T-helper 17 cell (primary cell): ENCODE data around the gene HDAC4. TPM values are rescaled to one million over a fixed set of nuclear protein-coding genes. Genes with fewer than 3 reads are reported as not detected.

Experiments
- ATAC-seq: fragments of 150-1000 bp; cut with Tn5 transposase; 2 replicates; pipeline ENCODE4 v1.10.0; 2021; ENCODE audit warnings: mild to moderate bottlenecking, moderate library complexity
- DNase-seq, 3 donors: peaks; one replicate each; pipeline versions ENCODE4 v3.0.0 to v3.0.0-alpha.2; 2020 to 2021
- H3K9me3 ChIP-seq: one replicate; pipeline ENCODE4 v1.7.0; 2013; ENCODE audit warnings: low read length, mild to moderate bottlenecking; ENCODE audit not compliant: control insufficient read depth, poor library complexity, severe bottlenecking
- H3K27ac Mint-ChIP-seq: one replicate; pipeline ENCODE4 v1.8.0; 2022; ENCODE audit warnings: mild to moderate bottlenecking, moderate library complexity, mixed read lengths
- H3K27me3 Mint-ChIP-seq: one replicate; pipeline ENCODE4 v1.8.0; 2022; ENCODE audit warnings: mixed read lengths
- H3K36me3 Mint-ChIP-seq: one replicate; pipeline ENCODE4 v1.8.0; 2022; ENCODE audit warnings: low read depth, mixed read lengths
- H3K4me1 Mint-ChIP-seq: one replicate; pipeline ENCODE4 v1.8.0; 2022; ENCODE audit warnings: mild to moderate bottlenecking, mixed read lengths
- H3K4me3 Mint-ChIP-seq: one replicate; pipeline ENCODE4 v1.8.0; 2022; ENCODE audit warnings: mild to moderate bottlenecking, moderate library complexity, mixed read lengths
- total RNA-seq, 4 donors: library from RNA in 2 of 4; stranded (reverse) in 2 of 4; gene quantifications; one replicate each; pipeline ENCODE4 v1.2.3 and lab custom pipeline; 2022 to 2026

Gene HDAC4
- total RNA-seq, 2 donors from 2014 or later = 78.9 to 79.0 TPM

DNA sequence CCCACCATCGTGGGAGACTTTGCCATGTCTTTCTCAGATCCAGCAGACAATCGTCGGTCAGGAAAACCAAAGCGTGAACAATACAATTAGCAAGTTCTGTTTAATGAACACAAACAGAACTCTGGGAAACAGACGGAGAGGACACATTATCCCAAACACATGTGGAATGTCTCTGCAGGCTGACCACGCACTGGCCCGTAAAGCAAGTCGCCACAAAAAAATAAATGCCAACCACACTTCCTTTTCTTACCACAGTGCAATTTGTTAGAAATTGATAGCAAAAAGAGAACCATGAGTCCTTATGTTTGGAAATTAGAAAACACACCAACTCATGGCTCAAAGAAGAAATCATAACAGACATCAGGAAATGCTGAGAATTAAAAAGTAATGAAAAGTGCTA is 342.1 kb downstream of the HDAC4 start:
- no peaks in the 10 kb centered on the region for H3K9me3 ChIP-seq
- Mint-ChIP-seq H3K27me3 (no peaks in the 10 kb centered on the region), H3K27ac (no peak overlapping the region), H3K4me3 (no peak overlapping the region), H3K36me3 (peaks cover 17% of the 10 kb centered on the region), H3K4me1 (peaks cover 8% of the 10 kb centered on the region)
- ATAC-seq = no peak
- no peak for DNase-seq

DNA sequence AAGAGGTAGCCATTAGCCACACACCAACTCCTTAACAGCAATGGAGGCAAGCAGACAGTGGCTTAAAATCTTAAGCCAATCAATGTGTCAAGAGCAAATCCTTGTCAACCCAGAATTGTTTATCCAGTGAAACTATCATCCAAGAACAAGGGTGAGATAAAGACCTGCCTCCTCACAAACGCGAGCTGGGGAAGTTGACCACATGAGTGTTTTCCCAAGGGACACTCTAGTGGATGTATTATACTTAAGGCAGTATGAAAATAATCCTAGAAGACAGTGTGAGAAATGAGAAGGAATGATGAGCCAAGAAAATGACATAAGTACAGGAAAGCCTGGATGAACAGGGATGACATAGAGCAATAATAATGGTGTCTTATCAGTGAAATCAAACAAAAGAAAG is 343.3 kb downstream of the HDAC4 start:
- no peaks in the 10 kb centered on the region for H3K9me3 ChIP-seq
- ATAC-seq (no peak), DNase-seq (no peak)
- H3K27me3 Mint-ChIP-seq = no peaks in the 10 kb centered on the region
- peaks cover 21% of the 10 kb centered on the region for H3K36me3 Mint-ChIP-seq
- H3K27ac Mint-ChIP-seq = no peak overlapping the region
- H3K4me3 Mint-ChIP-seq = no peak overlapping the region
- H3K4me1 Mint-ChIP-seq = peaks cover 13% of the 10 kb centered on the region

DNA sequence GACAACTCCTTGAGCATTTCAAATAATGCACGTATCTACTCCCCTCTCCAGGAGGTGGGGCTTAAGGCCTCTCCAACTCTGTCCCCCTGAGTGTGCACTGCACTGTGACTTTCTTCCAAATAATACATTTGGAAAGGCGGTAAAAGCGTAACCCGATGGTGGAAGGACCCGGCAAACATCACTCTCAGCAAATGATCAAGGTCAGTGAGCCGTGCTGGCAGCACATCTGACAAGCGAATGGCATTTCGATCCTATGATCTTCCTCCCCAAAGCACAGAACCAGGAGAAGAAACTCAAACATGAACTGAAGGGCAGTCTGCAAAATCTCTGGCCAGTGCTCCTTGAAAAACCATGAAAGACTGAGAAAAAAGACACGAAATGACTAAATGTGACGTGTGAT is 344.2 kb downstream of the HDAC4 start:
- peaks cover 13% of the 10 kb centered on the region for H3K4me1 Mint-ChIP-seq
- no peak overlapping the region for H3K27ac Mint-ChIP-seq
- H3K9me3 ChIP-seq = no peaks in the 10 kb centered on the region
- peaks cover 21% of the 10 kb centered on the region for H3K36me3 Mint-ChIP-seq
- DNase-seq (no peak), ATAC-seq (no peak)
- H3K4me3 Mint-ChIP-seq = no peak overlapping the region
- no peaks in the 10 kb centered on the region for H3K27me3 Mint-ChIP-seq

DNA sequence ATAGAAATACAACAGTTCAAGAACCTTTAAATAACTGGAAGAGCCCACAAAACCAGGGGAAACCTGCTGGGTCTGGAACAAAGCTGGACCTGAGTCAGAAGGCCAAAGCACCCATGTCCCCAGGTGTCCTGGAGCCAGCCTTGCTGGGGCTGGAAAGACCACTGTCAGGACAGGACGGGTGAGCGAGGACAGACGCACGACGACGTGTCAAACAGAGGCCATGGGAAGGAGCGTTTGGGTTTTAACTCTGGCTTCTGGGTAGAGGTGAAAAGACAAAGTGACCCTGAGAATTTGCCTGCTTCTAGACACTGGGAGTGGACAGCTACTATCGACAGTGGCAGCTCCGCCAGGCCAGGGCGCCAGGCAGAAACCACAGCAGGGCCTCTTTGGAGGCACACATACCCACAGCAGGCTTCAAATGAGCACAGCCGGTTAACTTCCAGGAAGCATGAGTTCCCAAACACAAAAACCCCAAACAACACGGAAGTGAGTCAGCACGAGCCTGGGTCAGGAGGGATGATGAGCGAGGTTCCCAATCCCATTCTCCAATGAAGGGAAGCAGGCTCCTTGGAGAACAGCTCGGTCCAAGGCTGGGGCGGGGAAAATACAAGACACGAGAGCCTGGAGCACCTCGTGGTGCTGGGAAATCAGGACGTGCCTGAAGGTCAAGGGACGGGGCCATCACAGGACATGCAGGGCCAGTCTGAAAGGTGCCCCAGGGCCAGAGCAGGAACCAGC is 344.9 kb downstream of the HDAC4 start:
- Mint-ChIP-seq H3K27ac (peak overlapping the region; percentile 74), H3K27me3 (no peaks in the 10 kb centered on the region), H3K4me1 (peaks cover 9% of the 10 kb centered on the region), H3K36me3 (peaks cover 16% of the 10 kb centered on the region), H3K4me3 (no peak overlapping the region)
- no peak for ATAC-seq
- no peaks in the 10 kb centered on the region for H3K9me3 ChIP-seq
- no peak for DNase-seq

DNA sequence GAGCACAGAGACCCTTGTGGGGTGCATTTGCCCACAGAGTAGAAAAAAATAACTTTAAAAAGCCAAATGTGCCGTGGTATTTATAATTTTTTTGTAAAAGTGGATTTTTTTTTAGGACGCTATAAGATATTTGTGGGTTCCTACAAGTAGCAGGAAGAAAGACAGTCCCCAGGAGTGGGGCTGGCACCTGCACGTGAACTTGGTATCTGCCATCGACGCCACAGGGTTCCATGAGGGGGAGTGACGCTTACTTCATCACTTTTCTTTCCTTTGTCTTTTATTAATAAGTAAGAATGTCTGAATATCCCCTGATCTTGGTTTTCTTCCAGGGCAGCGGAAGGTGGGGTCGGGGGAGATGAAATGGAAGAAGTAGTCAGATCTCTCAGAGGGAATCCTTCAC is 345.9 kb downstream of the HDAC4 start:
- no peaks in the 10 kb centered on the region for H3K9me3 ChIP-seq
- ATAC-seq (no peak), DNase-seq (no peak)
- H3K27ac Mint-ChIP-seq = peak overlapping the region; percentile 74
- peaks cover 8% of the 10 kb centered on the region for H3K4me1 Mint-ChIP-seq
- H3K36me3 Mint-ChIP-seq = peaks cover 14% of the 10 kb centered on the region
- no peak overlapping the region for H3K4me3 Mint-ChIP-seq
- H3K27me3 Mint-ChIP-seq = no peaks in the 10 kb centered on the region

DNA sequence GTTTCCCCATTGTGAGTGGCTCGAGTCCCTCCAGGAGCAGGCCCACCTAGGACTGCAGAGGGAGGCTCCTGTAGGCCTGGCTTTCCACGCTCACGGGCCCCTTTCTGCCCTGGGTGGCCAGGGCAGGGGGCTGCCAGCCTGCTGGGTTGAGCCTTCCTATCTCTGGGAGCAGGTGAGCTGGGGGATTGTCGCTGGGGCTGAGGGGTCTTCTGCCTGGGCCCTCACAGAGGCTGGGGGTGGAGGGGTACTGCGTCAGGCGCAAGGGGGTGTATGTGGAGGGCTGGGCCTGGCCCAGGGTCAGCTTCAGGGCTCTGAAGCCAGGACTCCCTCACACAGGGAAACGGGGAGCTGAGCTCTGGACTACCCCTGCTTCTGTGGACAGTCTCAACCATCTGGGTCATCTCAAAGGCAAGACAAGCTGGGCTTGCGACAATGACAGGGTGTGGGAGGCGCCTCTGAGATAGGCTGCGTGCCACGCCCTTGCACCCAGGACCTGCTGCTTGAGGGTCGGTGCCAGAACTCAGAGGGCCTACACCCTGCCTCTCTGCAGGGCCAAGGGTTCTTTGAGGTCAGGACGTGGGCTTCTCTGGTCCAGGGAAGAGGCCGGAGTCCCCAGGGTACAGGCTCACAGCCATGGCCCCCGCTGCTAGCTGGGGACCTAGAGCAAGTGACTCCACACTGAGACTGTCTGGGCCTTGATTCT is 346.9 kb downstream of the HDAC4 start:
- no peak overlapping the region for H3K27ac Mint-ChIP-seq
- peaks cover 8% of the 10 kb centered on the region for H3K4me1 Mint-ChIP-seq
- no peak for ATAC-seq
- no peak for DNase-seq
- peaks cover 14% of the 10 kb centered on the region for H3K36me3 Mint-ChIP-seq
- no peaks in the 10 kb centered on the region for H3K27me3 Mint-ChIP-seq
- no peaks in the 10 kb centered on the region for H3K9me3 ChIP-seq
- H3K4me3 Mint-ChIP-seq = no peak overlapping the region

DNA sequence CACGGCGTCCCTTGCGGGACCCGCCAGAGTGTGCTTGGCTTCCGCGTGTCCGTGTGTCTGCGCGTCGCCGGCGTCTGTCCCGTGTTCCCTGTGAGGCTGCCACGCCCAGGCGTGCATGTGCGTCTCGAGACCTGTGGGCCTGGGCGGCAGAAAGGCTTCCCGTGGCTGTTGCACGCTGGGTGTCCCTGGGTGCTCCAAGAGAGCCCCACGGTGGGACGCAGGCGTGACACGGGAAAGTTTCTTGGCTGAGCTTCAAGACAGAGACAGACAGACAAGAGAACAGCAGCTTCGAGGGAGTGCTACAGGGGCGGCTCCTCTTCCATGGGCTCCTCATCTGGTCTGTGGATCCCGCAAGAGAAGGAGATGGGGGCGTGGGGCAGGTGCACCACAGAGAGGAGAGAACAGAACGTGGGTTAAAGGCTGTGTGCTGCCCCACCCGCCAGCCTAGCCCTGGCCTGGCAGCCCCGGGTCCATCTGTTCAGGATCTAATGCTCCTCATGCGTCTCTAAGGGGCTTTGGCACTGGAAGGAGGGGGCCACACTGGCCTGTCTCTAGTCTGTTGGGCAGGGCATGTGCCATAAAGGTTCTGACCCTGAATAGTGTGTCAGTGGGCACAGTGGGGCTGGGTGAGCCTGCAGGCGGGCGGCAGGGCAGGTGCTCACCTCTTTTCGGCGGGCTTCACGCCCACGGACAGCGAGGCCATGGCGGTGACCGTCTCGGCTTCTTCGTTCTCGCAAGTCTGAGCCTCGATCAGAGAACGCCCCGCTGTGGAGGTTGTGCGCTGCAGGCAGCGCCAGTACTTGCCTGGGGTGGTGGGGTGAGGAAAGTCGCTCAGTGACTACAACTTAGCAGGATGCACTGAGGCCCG is 347.8 kb downstream of the HDAC4 start:
- no peak for ATAC-seq
- no peaks in the 10 kb centered on the region for H3K9me3 ChIP-seq
- peaks cover 10% of the 10 kb centered on the region for H3K4me1 Mint-ChIP-seq
- no peak for DNase-seq
- H3K27ac Mint-ChIP-seq = no peak overlapping the region
- peaks cover 14% of the 10 kb centered on the region for H3K36me3 Mint-ChIP-seq
- H3K27me3 Mint-ChIP-seq = no peaks in the 10 kb centered on the region
- no peak overlapping the region for H3K4me3 Mint-ChIP-seq

DNA sequence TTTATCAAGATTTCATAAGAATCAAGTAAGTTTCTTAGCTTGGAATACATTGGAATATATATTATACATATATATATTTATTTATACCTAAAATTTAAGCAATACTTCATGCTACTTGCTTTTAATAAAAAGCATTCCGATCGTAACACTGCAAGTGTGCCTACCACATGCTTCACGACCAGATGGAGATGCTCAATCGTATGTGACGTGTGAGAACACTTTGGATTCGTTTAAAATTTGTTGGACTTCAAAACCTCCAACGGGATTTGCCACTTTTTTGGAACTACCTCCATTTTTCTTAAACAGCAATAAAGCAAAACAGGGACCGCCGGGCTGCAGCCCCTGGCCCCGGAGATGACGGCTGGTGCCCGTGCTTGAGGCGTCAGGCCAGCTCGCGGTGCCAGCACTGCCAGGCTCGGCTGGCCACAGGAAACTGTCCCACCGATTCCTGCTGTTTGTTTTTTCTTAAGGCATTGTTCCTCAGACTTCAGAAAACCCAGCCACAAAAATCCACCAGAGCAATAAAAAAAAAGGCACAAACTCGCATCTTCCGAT is 348.9 kb downstream of the HDAC4 start:
- Mint-ChIP-seq H3K4me3 (no peak overlapping the region), H3K27me3 (no peaks in the 10 kb centered on the region), H3K36me3 (peaks cover 14% of the 10 kb centered on the region), H3K4me1 (peaks cover 10% of the 10 kb centered on the region), H3K27ac (peak overlapping the region; percentile 78)
- DNase-seq (no peak), ATAC-seq (no peak)
- H3K9me3 ChIP-seq = no peaks in the 10 kb centered on the region

DNA sequence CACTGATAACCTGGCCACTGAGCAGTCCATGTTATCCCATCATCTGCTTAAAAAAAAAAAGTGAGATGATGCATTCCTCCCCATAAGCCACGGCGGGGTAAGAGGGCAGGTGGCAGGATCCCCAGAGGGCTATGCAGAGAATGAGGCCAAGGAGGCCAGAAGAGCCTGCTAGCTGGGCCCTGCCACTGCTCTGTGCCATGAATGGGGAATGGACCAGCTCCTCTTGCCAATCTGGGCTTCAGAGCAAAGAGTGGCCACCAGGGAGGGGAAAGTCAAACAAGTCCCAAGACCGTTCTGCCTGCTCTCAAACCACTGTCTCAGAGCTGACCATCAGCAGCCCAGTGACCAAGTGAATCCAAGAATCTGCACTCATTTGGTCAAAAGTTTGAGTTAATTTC is 350.6 kb downstream of the HDAC4 start:
- ATAC-seq = no peak

DNA sequence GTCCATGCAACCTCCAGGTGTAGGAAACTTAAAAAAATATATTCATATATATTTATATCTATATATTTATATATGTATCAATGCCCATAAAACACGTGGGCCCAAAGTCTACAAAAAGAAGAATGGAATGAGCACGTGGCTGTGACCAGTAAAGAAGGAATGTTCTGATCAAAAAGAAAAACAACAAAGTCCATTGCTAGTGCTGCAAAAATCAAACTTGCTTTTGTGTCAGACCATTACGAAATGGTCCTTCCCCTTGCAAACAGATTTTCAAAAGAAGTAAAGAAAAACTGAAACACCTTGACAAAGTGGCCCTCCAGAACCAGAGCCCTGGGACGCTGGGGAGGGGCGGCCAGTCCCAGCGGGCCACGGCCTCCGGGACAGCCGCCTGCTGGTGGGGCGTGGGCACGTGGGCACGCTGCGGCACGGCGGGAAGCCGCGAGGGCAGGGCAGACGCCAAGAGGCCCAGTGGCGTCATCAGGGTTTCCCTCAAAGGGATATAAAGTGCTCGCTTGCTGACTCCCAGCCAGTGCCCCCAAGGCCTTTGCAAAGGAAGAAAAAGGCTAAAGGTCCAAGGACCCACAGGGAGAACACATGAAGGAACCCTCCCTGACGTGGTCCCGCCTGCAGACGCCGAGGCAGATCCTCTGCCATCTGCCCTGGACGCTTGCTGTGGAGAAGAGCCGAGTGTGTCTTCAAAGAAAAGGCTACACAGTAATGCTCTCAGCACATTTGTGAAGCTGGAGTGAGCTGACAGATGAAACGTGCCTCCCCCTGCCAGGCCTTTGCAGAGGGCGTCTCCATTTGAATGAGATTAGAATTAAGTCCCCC is 351.2 kb downstream of the HDAC4 start:
- peaks cover 6% of the 10 kb centered on the region for H3K4me1 Mint-ChIP-seq
- H3K9me3 ChIP-seq = no peaks in the 10 kb centered on the region
- no peak overlapping the region for H3K4me3 Mint-ChIP-seq
- peaks cover 7% of the 10 kb centered on the region for H3K36me3 Mint-ChIP-seq
- H3K27me3 Mint-ChIP-seq = no peaks in the 10 kb centered on the region
- no peak for DNase-seq
- no peak overlapping the region for H3K27ac Mint-ChIP-seq
- no peak for ATAC-seq

More for the DNA sequence above, 350.6 kb downstream of the HDAC4 start:
- H3K9me3 ChIP-seq = no peaks in the 10 kb centered on the region
- DNase-seq = no peak
- no peak overlapping the region for H3K4me3 Mint-ChIP-seq
- H3K27ac Mint-ChIP-seq = no peak overlapping the region
- H3K4me1 Mint-ChIP-seq = peaks cover 10% of the 10 kb centered on the region
- no peaks in the 10 kb centered on the region for H3K27me3 Mint-ChIP-seq
- peaks cover 10% of the 10 kb centered on the region for H3K36me3 Mint-ChIP-seq

DNA sequence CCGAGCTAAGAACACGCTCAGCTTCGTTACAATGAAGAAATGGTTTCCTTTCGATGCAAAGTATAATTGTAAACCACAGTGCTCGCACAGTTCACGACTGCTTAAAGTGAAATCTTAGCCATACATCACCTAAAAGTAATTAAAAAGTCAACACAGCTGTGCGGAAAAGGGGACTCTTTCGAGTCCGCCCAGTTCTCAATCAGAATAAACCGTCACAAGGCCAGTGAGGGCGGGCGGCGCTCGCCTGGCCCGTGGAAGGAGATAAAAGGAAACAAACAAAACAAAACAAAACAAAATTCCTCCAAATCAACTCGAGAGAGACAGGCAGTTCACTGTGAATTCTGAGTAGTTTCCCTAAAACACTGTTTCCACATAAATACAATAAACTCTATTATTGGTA is 352.1 kb downstream of the HDAC4 start:
- Mint-ChIP-seq H3K27me3 (no peaks in the 10 kb centered on the region), H3K27ac (no peak overlapping the region), H3K4me3 (no peak overlapping the region), H3K36me3 (peaks cover 4% of the 10 kb centered on the region), H3K4me1 (peaks cover 6% of the 10 kb centered on the region)
- DNase-seq (no peak), ATAC-seq (no peak)
- H3K9me3 ChIP-seq = no peaks in the 10 kb centered on the region

DNA sequence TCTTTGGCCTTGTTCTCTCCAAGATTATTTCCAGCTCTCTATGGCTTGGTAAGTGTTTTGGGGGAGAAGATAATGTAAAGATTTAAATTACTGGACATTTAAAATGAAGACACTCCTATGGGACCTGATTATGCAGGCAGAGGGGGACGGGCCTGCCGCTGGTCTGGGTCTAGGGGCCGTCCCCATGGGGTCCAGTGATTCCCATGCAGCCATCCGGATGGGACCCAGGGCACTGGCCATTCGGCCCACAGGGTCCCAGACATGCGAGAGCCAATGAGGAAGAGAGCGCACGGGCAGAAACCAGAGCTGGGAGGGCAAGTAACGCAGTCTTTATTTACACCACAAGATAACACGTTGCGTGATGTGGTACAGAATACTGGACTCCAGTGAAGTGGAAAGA is 353.0 kb downstream of the HDAC4 start:
- no peaks in the 10 kb centered on the region for H3K27me3 Mint-ChIP-seq
- H3K9me3 ChIP-seq = no peaks in the 10 kb centered on the region
- ATAC-seq (no peak), DNase-seq (no peak)
- no peak overlapping the region for H3K27ac Mint-ChIP-seq
- H3K36me3 Mint-ChIP-seq = peaks cover under 1% of the 10 kb centered on the region
- H3K4me1 Mint-ChIP-seq = peaks cover 5% of the 10 kb centered on the region
- no peak overlapping the region for H3K4me3 Mint-ChIP-seq
